Measurements from ENCODE around the gene RAB30.

RAB30 gene

GRCh38 chr11:83037877-83038276 lies 33.8 kb downstream of the RAB30 start:
- peak; percentile 53 for DNase-seq

GRCh38 chr11:83036701-83037100 lies 35.0 kb downstream of the RAB30 start:
- DNase-seq, result no peak

- DNase-seq, result peak; percentile 77
Measured at GRCh38 chr11:83035070-83035854, 36.4 kb downstream of the RAB30 start.

DNA sequence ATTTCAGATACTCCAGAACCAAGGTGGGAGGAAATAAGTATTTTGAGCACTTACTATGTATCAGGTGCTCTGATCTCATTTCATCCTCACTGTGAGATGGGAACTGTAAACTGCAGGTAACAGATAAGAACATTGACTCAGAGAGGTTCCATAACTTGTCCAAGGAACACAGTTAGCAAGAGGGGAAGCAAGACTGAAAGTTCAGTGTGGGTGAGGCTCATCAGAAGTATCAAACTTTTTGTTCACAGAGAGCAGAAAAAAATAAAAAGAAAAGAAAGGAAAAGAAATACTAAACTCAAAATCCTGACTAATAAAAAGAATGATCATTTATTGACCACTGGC lies 37.1 kb downstream of the RAB30 start:
- DNase-seq, result no peak

DNA sequence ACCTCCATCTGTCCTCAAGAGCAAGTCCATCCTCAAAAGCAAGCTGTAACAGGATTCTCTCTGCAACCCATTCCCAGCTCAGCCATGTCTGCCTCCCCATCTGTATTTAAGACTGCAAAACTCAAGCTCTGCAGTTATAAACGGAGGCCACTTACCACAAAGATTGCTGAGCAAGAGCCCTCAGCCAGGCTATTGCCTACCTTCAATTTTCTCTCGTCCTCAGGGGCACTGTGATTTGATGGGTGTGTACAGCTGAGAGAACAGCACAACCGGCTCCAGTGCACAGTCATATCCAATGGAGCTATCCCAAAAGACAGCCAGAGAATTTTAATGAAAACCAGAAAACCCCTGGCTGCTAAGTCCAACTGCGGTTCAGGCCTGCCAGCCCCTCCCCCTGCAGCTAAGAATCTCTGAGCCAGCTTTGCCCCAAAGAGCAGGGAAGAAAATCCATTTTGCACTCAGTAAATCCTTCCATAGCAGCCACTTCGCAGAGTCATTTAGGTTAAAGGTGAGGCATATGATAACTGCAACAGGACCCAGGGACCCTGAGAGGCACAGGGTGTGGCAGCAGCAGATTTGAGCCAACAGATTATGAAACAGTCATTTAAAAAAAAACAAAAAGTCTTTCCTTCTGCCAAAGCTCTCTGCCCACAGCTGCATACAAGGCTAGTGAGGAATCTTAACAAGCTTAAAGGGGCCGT lies 37.6 kb downstream of the RAB30 start:
- peak; percentile 88 for DNase-seq

GRCh38 chr11:83033371-83033770 lies 38.3 kb downstream of the RAB30 start:
- DNase-seq, result no peak

DNA sequence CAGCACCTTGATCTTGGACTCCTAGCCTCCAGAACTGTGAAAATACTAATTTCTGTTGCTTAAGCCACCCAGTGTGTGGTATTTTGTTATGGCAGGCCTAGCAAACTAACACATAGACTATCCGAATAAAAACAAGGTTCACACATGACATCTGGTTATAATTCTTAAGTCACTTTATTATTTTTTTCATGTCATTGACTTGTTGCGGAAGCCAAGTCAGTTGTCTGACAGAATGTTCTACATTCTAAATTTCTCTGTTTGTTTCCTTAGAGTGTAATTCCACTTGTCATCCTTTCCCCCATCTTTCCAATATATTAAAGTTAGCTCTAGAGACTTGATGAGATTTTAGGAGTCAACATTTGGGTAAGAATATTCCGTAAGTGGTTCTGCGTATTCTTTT lies 40.6 kb downstream of the RAB30 start:
- DNase-seq, result no peak

- no peak for DNase-seq
Measured at GRCh38 chr11:83027794-83028193, 43.9 kb downstream of the RAB30 start.

GRCh38 chr11:83027289-83027688 lies 44.4 kb downstream of the RAB30 start:
- no peak for DNase-seq

GRCh38 chr11:83026229-83026628 lies 45.5 kb downstream of the RAB30 start:
- no peak for DNase-seq

- no peak for DNase-seq
Measured at GRCh38 chr11:83025267-83025704, 46.4 kb downstream of the RAB30 start.

DNA sequence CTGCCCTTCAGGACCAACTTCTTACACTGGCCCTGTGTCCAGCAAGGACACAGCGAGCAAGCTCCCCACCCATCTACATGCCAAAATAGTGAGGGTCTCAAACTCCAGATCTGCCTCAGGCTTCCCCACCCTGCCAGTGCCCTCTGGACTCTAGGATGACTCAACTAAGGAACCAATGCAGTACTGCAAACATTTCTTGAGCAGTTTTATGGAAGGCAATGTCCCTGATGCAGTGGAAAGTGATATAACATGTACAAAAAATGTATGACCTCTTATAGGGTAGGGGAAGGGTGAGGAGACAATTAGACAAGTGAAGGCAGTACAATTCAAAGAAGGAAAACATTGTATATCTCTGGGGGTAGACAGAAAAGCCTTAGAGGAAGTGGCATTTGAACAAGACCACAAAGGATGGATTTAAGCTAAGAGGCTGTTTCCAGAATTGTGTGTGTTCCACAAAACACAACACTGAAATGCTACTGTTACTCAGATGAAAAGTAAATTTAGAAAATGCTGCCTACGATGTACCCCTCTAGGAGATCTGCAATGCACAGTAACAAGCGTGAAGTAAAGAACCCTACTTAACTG lies 47.3 kb downstream of the RAB30 start:
- DNase-seq, result no peak

DNA sequence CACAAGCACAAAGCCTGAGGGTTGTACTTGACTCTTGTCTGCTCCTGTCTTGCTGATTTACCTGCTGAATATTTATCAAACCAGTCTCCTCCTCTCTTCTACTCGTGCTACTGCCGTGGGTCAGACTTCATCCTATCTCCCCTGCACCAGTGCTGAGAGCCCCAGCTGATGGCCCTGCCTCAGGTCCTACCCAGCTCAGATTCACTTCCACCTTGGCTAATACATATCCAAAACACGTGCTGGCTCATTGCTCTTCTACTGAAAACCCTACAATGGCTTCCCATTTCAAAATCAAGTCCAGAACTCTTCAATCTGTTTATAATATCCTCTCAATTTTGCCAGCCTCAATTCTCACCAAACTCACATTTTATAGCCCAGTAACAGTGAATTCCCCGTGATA lies 48.3 kb downstream of the RAB30 start:
- DNase-seq, result no peak

- no peak for DNase-seq
Measured at GRCh38 chr11:83021780-83022125, 49.9 kb downstream of the RAB30 start.

GRCh38 chr11:83020942-83021779 lies 50.5 kb downstream of the RAB30 start:
- no peak for DNase-seq

DNA sequence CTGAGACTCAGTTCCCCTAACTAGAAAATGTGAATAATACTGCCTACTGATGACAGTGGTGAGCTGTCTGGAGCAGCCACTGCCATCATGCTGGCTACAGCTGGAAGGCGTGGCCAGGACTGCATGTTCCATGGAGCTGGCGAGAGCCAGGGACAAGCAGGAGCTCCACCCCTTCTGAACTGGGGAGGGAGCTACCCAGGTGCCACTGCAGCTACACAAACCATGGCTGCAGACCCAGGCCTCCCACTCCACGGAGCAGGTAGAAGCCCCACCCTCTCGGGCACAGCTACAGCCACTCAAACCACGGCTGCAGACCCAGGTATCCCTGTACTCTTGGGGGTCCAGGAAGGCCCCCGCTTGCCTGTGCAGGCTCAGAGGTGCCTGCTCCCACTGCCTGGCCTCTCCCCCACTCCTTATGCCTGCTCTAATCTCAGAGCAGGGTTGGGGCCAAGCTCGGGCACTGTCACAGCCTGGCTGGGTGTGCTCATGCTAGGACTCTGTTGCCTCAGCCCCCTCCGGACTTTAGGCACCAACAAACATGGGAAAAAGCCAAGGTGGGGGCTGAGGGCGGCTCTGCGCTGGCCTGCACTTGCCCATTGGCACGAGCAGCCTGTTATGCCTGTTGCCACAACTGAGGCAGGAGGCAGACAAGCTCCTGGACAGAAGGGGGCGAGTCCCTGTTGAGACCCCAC lies 51.7 kb downstream of the RAB30 start:
- DNase-seq, result no peak

DNA sequence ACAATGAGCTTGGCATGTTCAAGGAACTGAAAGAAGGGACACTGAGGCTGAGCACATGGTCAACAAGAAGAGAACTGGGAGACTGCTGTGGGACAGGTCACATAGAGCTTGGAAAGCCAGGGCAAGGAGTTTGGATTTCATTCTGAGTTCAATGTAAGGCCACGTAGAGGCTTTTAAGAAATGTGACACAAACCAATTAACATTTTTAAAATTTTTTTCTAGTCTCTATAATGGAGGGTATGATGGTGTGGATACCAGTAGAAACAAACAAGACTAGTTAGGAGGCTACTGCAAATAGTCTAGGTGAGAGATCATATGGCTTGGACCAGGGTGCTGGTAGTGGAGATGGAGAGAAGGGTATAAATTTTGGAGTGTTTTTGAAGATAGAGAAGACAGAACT lies 56.7 kb downstream of the RAB30 start:
- DNase-seq, result no peak

GRCh38 chr11:83012168-83013067 lies 59.3 kb downstream of the RAB30 start:
- no peak for DNase-seq

- DNase-seq, result no peak
Measured at GRCh38 chr11:83011333-83012167, 60.1 kb downstream of the RAB30 start.

DNA sequence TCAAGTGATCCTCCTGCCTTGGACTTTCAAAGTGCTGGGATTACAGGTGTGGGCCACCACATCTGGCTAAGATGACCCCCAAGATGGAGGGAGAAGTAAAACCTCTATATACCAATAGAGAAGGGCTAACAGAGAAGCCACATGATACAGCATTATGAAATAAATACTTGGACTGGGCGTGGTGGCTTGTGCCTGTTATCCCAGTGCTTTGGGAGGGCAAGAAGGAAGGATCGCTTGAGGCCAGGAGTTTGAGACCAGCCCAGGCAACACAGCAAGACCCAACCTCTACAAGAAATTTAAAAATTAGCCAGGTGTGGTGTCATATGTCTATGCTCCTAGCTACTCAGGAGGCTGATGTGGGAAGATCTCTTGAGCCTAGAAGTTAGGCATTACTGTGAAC lies 61.7 kb downstream of the RAB30 start:
- no peak for DNase-seq

Measured in fibroblast of skin of back (primary cell).